ENCODE data around the gene ALDOA.
"Not testable (repeated sequence)": the region's sequence is repeated elsewhere in the genome, so short reads cannot be mapped to it uniquely, and the experiment has no call there.

Gene ALDOA

GRCh38 chr16:30030011-30030685, 35.4 kb upstream of the ALDOA start:
- TF ChIP-seq CTCF (IDR thresholded peaks at IDR 0.05; ENCODE audit: borderline replicate concordance, insufficient read depth, low read depth, low read length): no peak
- no peak overlapping the region for H3K4me3 ChIP-seq (ENCODE audit: low read depth, low read length)

- TF ChIP-seq CTCF (IDR thresholded peaks at IDR 0.05; ENCODE audit: borderline replicate concordance, insufficient read depth, low read depth, low read length): no peak
- H3K4me3 ChIP-seq (ENCODE audit: low read depth, low read length): no peak within 1 kb of the TSS
These were observed 34.6 kb upstream of the ALDOA start, which contains the start of gene TLCD3B for GRCh38 chr16:30030841-30031413. Gene TLCD3B (minus strand): TSS chr16:30031271. CDS start chr16:30030527, 744 bp downstream.

GRCh38 chr16:30031477-30031918, 34.1 kb upstream of the ALDOA start:
- H3K4me3 ChIP-seq (ENCODE audit: low read depth, low read length): no peak overlapping the region
- TF ChIP-seq CTCF (IDR thresholded peaks at IDR 0.05; ENCODE audit: borderline replicate concordance, insufficient read depth, low read depth, low read length): no peak

GRCh38 chr16:30032083-30032819, 33.3 kb upstream of the ALDOA start:
- TF ChIP-seq CTCF (IDR thresholded peaks at IDR 0.05; ENCODE audit: borderline replicate concordance, insufficient read depth, low read depth, low read length): peak; percentile 83
- H3K4me3 ChIP-seq (ENCODE audit: low read depth, low read length): no peak overlapping the region

- no peak for TF ChIP-seq CTCF (IDR thresholded peaks at IDR 0.05; ENCODE audit: borderline replicate concordance, insufficient read depth, low read depth, low read length)
- no peak overlapping the region for H3K4me3 ChIP-seq (ENCODE audit: low read depth, low read length)
These were observed 32.3 kb upstream of the ALDOA start for GRCh38 chr16:30033270-30033669.

- TF ChIP-seq CTCF (IDR thresholded peaks at IDR 0.05; ENCODE audit: borderline replicate concordance, insufficient read depth, low read depth, low read length): no peak
- H3K4me3 ChIP-seq (ENCODE audit: low read depth, low read length): no peak overlapping the region
These were observed 25.3 kb upstream of the ALDOA start for GRCh38 chr16:30040221-30040620.

- not testable (repeated sequence) for H3K4me3 ChIP-seq (ENCODE audit: low read depth, low read length)
These were observed 24.9 kb upstream of the ALDOA start for GRCh38 chr16:30040690-30041089.
